Measurements from ENCODE around the gene CA4. TPM values are rescaled to one million over a fixed set of nuclear protein-coding genes. Genes with fewer than 3 reads are reported as not detected.

CA4 gene
- total RNA-seq, 1 donor from 2014 or later: 0.20 TPM

- DNase-seq (ENCODE audit: low read depth, low spot score): no peak
These were observed 5.0 kb downstream of the CA4 start for GRCh38 chr17:60154616-60155426.

DNA sequence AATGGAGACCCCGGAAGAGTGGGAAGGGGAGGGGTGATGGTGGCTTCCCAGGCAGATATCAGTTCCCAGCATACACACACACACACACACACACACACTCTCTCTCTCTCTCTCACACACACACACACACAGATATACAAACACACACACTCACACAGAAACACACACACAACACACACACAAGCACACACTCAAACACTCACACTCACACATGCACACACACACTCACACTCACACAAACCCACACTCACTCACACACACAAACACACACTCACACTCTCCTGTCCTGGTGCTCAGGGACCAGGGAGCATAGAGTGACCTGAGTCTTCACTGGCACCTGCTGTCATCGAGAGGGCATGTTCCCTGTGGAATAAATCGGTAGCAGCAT, 5.6 kb downstream of the CA4 start:
- DNase-seq (ENCODE audit: low read depth, low spot score): no peak

DNA sequence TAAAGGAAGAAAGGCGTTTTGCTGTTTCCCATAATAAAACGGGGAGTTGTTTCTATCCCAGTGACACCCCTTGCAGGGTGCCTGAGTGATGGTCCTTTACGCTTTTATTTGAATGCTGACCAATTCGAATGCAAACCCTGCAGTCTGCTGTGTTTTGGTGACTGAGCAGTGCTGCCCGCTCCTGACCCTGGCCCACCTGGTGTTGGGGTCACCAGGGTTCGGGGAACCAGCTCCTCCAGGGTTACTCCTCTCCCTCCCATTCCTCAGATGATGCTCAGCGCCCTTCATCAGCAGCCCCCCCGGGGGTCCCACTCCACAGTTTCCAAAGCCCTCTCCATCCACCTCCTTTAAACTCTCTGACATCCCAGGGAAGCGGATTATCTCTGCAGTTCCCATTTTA, 6.0 kb downstream of the CA4 start:
- no peak for DNase-seq (ENCODE audit: low read depth, low spot score)

- no peak for DNase-seq (ENCODE audit: low read depth, low spot score)
These were observed 7.0 kb downstream of the CA4 start for GRCh38 chr17:60156746-60157145.

DNA sequence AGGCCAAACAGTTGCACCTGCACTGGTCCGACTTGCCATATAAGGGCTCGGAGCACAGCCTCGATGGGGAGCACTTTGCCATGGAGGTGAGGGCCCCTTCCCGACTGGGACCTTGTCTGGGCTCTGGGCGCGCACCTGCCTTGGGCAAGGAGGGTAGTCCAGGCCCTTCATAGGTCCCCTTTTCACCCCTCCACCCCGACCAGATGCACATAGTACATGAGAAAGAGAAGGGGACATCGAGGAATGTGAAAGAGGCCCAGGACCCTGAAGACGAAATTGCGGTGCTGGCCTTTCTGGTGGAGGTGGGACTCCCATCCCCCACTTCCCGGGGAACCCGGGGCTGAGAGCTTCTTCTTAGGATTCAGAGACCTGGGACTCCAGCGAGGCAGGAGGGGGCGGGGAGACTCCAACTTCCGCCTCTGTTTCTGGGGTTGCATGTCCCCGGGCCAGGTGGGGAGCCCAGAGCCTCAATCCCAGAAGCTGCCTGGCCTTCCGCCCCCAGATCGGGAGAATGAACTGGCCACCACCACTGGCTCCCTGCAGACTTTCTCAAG, 7.8 kb downstream of the CA4 start:
- DNase-seq (ENCODE audit: low read depth, low spot score): no peak

DNA sequence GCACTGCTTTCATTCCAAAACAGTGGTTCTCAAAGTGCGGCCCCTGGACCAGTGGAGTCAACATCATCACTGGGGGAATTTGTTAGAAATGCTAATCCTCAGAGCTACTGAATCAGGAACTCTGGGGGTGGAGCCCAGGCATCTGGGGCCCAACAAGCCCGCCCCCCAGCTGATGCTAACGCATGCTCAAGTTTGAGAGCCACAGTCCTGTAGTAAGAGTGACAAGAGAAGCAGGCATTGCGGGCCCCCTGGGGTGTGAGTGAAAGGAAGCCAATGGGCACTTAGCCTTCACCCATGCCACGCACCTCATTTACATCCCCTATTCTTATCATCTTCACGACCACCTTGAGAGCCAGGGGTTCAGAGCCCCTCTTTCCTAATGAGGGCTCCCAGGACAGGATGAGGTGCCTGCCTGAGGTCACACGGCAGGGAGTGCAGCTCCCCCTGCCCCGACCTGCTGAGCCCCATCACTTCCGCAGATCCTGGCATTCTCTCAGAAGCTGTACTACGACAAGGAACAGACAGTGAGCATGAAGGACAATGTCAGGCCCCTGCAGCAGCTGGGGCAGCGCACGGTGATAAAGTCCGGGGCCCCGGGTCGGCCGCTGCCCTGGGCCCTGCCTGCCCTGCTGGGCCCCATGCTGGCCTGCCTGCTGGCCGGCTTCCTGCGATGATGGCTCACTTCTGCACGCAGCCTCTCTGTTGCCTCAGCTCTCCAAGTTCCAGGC, 9.1 kb downstream of the CA4 start:
- no peak for DNase-seq (ENCODE audit: low read depth, low spot score)

GRCh38 chr17:60159479-60159866, 9.7 kb downstream of the CA4 start:
- DNase-seq (ENCODE audit: low read depth, low spot score): no peak

DNA sequence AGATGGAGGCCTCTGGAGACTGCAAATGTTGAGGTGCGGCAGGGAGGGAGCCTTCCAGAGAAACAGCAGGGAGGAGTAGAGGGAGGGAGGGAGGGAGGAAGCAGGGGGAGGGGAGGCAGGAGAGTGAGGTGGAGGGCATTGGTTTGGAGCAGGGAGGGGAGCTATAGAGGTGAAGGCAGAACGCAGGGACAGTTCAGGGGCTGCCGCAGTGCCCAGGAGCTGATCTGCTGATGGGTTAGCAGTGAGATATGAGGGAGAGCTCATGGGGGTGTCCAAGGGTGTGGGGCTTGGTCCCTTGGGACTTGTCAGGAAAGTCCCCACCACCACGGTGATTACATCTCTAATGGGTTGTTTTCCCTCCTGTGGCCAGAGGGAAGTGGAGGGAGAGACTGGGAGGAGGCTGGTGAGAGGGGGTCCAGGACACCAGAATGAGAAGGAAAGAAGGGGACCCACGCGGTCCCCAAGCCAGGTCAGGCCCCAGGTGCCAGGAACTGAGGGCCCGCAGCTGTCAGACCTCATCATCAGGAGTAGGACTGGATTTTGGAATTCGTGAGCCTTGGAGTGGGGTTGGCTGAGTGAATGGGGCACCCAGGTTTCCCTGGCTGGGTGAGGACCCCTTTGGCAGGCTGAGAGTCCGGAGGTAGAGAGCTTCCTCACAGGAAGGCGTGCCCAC, 11.2 kb downstream of the CA4 start:
- no peak for DNase-seq (ENCODE audit: low read depth, low spot score)

DNA sequence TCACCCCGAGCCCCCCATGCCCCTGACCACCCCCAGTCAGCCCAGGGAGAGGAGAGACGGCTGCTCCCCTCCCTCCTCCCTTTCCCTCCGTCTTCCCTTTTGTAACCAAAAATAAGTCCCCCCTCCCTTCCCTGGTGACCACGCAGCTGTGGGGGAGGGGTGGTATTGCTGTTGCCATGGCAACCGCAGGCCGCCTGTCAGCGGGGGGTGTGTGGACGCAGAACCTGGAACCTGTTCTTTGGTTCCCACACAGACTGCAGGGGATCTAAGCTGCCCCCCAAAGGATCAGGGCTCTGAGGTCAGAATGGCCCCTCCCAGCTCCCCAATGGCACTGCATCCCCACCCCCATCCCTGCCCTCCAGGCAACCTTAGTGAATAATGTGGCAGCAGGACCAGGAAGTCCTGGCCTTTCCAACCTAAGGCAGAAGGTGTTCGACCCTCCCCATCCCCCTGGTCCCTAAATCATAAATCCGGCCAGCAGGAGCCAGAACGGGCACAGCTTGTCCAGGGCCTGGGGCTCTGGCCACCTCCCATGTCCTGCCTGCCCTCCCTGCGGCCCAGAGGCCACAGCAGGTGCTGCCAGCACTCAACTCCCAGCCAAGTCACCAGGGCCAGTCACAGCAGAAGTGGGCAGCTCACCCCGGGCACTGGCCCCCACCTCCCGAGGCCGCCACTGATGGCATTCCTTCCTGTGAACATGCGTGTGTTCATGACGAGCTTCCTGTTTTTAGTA, 12.0 kb downstream of the CA4 start:
- DNase-seq (ENCODE audit: low read depth, low spot score): no peak

DNA sequence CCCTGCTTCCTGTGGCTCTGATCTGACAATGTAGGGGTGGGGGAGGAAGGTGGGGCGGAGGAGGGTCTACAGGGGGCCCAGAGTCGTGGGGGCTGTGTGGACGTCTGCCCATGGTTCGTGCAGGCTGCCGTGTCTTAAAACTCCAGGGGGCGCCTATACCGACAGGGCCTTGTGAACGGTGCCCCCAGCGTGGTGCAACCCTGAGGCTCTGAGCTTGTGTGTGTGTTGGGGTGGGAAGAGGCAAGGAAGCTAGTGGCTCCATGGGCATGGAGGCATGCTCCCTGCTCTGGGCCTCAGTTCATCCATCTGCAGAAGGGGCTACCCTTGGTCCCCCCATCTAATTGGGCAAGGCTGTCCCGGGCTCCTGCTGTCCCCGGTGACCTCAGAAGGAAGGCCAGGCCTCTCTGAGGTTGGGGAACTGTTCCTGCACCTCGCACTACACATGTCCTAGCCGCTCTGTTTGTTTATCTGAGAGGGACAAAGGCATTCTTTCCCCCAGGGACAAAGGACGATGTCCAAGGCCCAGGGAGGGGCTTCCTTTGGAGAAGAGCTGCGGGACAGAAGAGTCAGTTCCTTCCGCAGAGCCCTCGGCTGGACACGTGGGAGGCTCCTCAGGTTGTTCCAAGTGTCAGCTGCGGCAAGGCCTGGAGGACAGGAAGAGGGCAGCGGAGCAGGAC, 13.5 kb downstream of the CA4 start:
- no peak for DNase-seq (ENCODE audit: low read depth, low spot score)

GRCh38 chr17:60164164-60164563, 14.4 kb downstream of the CA4 start:
- no peak for DNase-seq (ENCODE audit: low read depth, low spot score)

DNA sequence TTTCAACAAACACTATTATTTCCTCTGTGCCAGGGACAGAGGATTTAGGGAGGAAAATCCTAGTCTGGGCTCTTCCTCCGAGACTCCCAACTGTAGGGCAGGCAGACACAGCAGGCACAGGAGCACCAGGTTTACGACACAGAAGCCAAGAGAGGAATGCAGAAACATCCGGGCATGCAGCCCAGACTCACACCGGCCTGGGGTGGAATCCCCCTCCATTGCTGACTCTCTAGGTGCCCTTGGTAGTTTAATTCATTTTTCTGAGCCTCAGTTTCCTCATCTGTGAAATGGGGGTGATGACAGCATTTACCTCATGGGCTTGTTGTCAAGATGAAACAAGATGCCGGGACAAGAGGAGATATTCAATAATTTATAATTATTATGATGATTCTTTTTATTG, 14.9 kb downstream of the CA4 start:
- no peak for DNase-seq (ENCODE audit: low read depth, low spot score)

DNA sequence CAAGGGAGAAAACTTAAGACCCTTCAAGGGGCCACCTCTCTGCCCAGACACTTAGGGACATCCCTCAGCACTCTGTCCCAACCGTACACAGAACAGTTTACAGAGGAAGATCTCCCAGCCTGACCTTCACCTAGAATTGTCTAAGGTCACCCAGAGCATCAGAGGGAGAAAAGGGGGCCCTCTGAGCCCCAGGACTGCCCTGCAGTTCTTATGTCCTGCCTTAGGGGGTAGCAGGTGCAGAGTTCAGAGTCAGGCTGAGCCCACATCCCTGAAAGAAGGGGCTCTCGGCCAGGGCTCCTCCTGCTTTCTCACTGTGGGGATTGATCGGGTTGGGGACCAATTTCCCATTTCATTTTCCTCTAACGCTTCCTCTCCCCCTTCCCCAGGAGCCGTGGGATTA, 15.4 kb downstream of the CA4 start:
- no peak for DNase-seq (ENCODE audit: low read depth, low spot score)

GRCh38 chr17:60165971-60166370, 16.2 kb downstream of the CA4 start:
- DNase-seq (ENCODE audit: low read depth, low spot score): no peak

DNA sequence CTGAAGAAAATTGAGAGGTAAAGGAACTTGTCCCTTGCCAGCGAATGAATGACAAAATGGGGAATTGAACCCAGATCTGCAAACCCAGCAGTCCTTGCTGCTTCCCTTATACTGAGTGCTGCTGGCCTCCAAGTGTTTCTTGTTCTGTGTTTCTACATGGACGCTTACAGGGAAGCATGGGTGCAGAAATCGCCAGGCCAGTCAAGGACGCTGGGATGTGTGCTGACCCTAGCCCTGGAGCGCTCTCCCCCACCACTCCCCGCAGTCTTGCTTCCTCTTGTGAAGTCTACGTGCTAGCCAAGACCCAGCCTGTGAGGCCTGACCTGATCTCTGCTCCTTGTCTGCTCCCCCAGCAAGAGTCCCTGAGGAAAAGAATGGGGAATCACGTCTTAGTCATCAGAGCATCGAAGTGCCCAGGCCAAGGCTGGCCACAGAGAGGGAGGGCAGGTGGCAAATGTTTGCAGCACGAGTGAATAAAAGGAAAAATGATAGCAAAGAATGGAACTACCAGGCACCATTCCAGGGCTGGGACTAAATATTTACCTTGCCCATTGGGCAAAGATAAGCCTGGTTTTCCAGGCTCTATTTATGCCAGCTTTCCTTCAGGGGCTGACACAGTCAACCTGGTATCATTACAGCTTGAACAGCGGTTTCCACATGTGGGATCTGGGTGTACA, 17.4 kb downstream of the CA4 start:
- no peak for DNase-seq (ENCODE audit: low read depth, low spot score)

DNA sequence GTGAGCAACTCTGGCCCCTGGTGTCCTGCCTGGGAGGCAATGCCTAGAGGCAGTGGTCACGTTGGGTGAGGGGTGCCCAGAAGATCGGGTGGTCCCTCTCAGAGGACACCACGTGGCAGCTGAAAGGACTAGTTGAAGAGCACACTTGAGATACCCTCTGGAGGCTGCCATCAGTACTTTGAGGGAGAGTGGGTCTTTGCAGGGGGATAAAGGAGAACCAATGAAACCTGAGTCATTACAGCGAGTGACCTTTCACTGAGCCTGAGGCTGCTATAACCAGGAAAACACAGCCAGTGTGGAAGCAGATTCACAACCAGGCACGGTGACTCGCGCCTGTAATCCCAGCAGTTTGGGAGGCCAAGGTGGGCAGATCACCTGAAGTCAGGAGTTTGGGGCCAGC, 18.9 kb downstream of the CA4 start:
- no peak for DNase-seq (ENCODE audit: low read depth, low spot score)

GRCh38 chr17:60169921-60170817, 20.4 kb downstream of the CA4 start:
- peak; percentile 75 for DNase-seq (ENCODE audit: low read depth, low spot score)

GRCh38 chr17:60170835-60171752, 21.3 kb downstream of the CA4 start:
- no peak for DNase-seq (ENCODE audit: low read depth, low spot score)
